Measurements from ENCODE around the gene BRME1.

BRME1 gene

GRCh38 chr19:13833330-13834243, 72.3 kb downstream of the BRME1 start:
- no peaks in the 10 kb centered on the region for H3K27me3 Mint-ChIP-seq
- peak; percentile 95 for DNase-seq
- H3K36me3 Mint-ChIP-seq (ENCODE audit: low read depth), result peaks cover 65% of the 10 kb centered on the region
- H3K4me1 Mint-ChIP-seq (ENCODE audit: low read depth), result peaks cover 48% of the 10 kb centered on the region
- no peaks in the 10 kb centered on the region for H3K9me3 Mint-ChIP-seq
- H3K4me3 Mint-ChIP-seq, result peak overlapping the region; percentile 72
- H3K27ac Mint-ChIP-seq, result peak overlapping the region; percentile 89
